ENCODE measurements around the gene PPP1R27. TPM values are rescaled to one million over a fixed set of nuclear protein-coding genes. Genes with fewer than 3 reads are reported as not detected.
A peak's percentile ranks its signal among the peaks of the same experiment; 100 is the strongest.
"Not testable (repeated sequence)": the region's sequence is repeated elsewhere in the genome, so short reads cannot be mapped to it uniquely, and the experiment has no call there.

The PPP1R27 gene
- total RNA-seq, 6 donors from 2014 or later, result not detected

DNA sequence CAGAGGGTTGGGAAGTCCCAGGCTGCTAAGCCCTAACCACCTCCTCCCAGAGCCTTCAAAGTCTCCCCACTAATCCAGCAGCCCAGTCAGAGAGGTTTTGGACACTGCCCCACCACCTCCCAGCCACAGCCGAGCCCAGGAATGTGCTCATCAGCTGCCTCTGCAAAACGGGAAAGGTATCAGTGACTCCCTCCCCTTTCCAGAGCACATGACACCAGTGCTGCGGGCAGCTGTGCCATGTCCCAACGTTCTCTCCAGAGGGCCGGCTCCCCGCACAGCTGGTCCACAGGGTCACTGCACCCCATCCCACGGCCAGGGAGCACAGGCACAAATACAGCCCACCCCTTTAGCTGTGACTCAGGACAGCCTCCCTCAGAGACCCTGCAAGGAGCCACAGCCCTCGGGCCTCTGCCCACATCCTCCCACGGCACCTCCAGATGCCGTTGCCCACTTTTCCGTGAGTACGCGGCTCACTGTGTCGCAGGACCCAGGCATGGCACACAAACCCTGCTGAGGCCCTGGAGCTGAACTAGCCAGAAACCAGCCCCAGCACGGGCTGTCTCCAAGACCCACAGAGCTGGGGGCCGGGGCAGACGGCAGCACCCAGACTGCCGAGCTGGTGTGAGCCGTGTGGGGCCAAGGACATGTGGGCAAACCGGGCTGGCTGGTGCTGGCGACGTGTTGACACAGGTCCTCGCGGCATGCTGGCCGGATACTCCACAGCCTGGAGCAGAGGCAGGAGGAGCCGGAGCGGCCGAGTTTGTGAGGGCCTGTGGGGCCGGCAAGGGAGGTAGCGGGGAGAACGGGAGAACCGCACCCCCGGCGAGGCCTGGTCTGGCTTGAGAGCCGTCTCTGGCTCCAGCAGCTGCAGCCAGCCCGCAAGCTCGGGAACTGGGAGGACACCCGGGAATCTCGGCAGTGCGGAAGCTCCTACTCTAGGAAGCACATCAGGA, 6.3 kb upstream of the PPP1R27 start:
- ATAC-seq (ENCODE audit: low FRiP score in 2 of 2), result peak in 1 of 2 donors; percentile 61
- H3K9me3 ChIP-seq, result no peaks in the 10 kb centered on the region
- H3K4me3 ChIP-seq, result no peak overlapping the region
- no peak overlapping the region for H3K27ac ChIP-seq
- peaks cover 16 to 44% (median 35%) of the 10 kb centered on the region in 4 donors for H3K36me3 ChIP-seq
- TF ChIP-seq EP300 (IDR thresholded peaks at IDR 0.05) (no peak), POLR2AphosphoS5 (IDR thresholded peaks at IDR 0.05) (no peak), POLR2A (IDR thresholded peaks at IDR 0.05) (no peak)
- 67 to 73% methylated on average over 7 to 32 of the region's 40 CpGs for WGBS, 2 donors
- peaks cover 0 to 10% (median 1%) of the 10 kb centered on the region in 4 donors for H3K4me1 ChIP-seq
- peak; percentile 53 to 80 for DNase-seq
- H3K27me3 ChIP-seq, result no peaks in the 10 kb centered on the region

DNA sequence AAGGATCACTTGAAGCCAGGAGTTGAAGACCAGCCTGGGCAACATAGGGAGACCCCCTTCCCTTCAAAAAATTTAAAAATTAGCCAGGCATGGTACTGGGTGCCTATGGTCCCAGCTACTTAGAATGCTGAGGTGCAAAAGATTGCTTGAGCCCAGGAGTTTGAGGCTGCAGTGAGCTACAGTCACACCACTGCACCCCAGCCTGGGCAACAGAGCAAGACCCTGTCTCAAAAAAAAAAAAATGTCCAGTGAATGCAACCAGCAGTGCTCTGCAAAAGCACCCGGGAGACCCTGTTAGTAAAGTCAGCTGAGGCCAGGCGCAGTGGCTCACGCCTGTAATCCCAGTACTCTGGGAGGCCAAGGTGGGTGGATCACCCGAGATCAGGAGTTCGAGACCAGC, 5.2 kb upstream of the PPP1R27 start:
- peaks cover 6 to 33% (median 25%) of the 10 kb centered on the region in 4 donors for H3K36me3 ChIP-seq
- not testable (repeated sequence) for H3K27me3 ChIP-seq; ATAC-seq (ENCODE audit: low FRiP score in 2 of 2); H3K9me3 ChIP-seq; H3K4me1 ChIP-seq; H3K4me3 ChIP-seq; DNase-seq; H3K27ac ChIP-seq
- WGBS, 2 donors, result 96% methylated on average over 5 of the region's 5 CpGs

DNA sequence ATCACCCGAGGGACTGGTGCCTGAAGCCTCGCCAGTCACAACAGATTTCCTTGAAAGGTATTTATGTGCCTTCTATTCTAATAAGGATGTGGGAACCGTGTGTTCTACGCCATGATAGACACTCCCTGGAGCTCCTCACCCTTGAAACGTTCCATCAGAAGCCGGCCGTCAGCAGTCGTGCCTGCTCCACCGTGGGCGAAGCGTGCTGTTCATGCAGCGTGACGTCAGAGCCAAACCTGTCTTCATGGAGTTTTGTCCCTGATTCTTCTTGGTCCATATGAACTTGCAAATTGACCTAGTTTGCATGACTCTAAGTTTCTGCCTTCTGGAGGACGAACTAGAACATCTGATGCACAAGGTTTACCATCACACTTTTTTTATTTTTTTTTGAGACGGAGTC, 4.5 kb upstream of the PPP1R27 start:
- H3K4me1 ChIP-seq, result peaks cover 0 to 12% (median 2%) of the 10 kb centered on the region in 4 donors
- no peaks in the 10 kb centered on the region for H3K9me3 ChIP-seq
- WGBS, 2 donors, result 80 to 85% methylated on average over 13 to 15 of the region's 15 CpGs
- H3K36me3 ChIP-seq, result peaks cover 0 to 26% (median 17%) of the 10 kb centered on the region in 4 donors
- no peak overlapping the region for H3K4me3 ChIP-seq
- no peak for ATAC-seq (ENCODE audit: low FRiP score in 2 of 2)
- H3K27ac ChIP-seq, result no peak overlapping the region
- TF ChIP-seq POLR2A (IDR thresholded peaks at IDR 0.05) (no peak), POLR2AphosphoS5 (IDR thresholded peaks at IDR 0.05) (no peak), EP300 (IDR thresholded peaks at IDR 0.05) (no peak)
- TF ChIP-seq, protein P1, sequence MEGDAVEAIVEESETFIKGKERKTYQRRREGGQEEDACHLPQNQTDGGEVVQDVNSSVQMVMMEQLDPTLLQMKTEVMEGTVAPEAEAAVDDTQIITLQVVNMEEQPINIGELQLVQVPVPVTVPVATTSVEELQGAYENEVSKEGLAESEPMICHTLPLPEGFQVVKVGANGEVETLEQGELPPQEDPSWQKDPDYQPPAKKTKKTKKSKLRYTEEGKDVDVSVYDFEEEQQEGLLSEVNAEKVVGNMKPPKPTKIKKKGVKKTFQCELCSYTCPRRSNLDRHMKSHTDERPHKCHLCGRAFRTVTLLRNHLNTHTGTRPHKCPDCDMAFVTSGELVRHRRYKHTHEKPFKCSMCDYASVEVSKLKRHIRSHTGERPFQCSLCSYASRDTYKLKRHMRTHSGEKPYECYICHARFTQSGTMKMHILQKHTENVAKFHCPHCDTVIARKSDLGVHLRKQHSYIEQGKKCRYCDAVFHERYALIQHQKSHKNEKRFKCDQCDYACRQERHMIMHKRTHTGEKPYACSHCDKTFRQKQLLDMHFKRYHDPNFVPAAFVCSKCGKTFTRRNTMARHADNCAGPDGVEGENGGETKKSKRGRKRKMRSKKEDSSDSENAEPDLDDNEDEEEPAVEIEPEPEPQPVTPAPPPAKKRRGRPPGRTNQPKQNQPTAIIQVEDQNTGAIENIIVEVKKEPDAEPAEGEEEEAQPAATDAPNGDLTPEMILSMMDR (IDR thresholded peaks at IDR 0.05), result no peak
- DNase-seq, result no peak
- no peaks in the 10 kb centered on the region for H3K27me3 ChIP-seq

DNA sequence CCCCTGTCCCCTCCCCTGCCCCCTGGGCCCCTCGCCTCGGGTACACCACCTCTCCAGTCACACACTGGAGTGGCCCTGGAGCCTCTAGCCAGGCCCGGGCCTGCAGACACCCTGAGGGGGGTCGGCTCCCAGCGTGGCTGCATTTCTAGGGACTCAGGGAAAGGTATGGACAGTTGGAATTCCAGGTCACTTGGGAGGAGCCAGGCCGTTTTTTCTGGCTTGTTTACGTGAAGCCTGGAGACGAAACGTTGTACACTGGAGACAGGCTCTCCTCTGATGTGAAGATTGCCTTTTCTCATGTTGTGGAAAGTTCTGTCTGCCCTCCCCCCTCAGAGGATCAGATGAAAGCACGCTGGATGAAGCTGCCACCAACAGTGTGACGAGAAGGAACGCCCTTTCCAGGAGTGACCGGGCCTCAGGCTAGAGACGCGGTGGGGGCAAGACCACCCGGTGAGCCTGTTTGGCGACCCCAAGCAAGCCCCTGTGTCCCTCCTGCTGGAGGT, 4.0 kb upstream of the PPP1R27 start:
- H3K9me3 ChIP-seq, result no peaks in the 10 kb centered on the region
- 39 to 47% methylated on average over 13 to 15 of the region's 17 CpGs for WGBS, 2 donors
- DNase-seq (no peak), ATAC-seq (ENCODE audit: low FRiP score in 2 of 2) (no peak)
- TF ChIP-seq, protein P1 (IDR thresholded peaks at IDR 0.05), result no peak
- no peaks in the 10 kb centered on the region for H3K27me3 ChIP-seq
- H3K4me1 ChIP-seq, result peaks cover 4 to 17% (median 6%) of the 10 kb centered on the region in 4 donors
- peaks cover 0 to 21% (median 12%) of the 10 kb centered on the region in 4 donors for H3K36me3 ChIP-seq
- H3K27ac ChIP-seq, result no peak overlapping the region
- no peak overlapping the region for H3K4me3 ChIP-seq

DNA sequence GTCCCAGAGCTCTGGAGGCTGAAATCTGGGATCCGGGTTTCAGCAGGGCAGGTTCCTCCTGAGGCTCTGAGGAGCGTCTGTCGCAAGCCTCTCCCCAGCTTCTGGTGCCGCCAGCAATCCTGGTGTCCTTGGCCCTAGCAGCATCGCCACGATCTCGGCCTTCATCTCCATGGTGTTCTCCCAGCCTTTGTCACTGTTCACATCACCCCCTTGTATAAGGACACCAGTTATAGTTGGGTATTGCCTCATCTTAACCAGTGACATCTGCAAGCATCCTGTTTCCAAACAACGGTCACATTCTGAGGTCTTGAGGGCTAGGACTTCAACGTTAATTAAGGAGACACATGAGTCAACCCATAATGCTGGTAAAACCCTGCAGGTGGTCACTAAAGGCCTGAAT, 2.8 kb upstream of the PPP1R27 start:
- Histone ChIP-seq H3K9me3 (no peaks in the 10 kb centered on the region), H3K4me1 (peaks cover 5 to 24% (median 12%) of the 10 kb centered on the region in 4 donors), H3K4me3 (no peak overlapping the region), H3K27ac (peak overlapping the region in 2 of 4 donors; percentile 16 to 41), H3K27me3 (no peaks in the 10 kb centered on the region), H3K36me3 (peaks cover 0 to 9% (median 2%) of the 10 kb centered on the region in 4 donors)
- peak in 1 of 2 donors; percentile 32 for TF ChIP-seq POLR2AphosphoS5 (IDR thresholded peaks at IDR 0.05)
- TF ChIP-seq POLR2A (IDR thresholded peaks at IDR 0.05), result peak in 1 of 4 donors; percentile 16
- no peak for TF ChIP-seq EP300 (IDR thresholded peaks at IDR 0.05)
- TF ChIP-seq, protein P1 (IDR thresholded peaks at IDR 0.05), result no peak
- no peak for ATAC-seq (ENCODE audit: low FRiP score in 2 of 2)
- no peak for DNase-seq
- WGBS, 2 donors, result 54 to 86% methylated on average over 9 of the region's 9 CpGs
